Aorta (tissue), 5 donors: ENCODE measurements around the gene BBOX1. TPM values are rescaled to one million over a fixed set of nuclear protein-coding genes. Genes with fewer than 3 reads are reported as not detected.

Source experiments
- ATAC-seq: fragments of 200-7000 bp; cut with Tn5 transposase; one replicate; pipeline ENCODE4 v1.9.1; 2022; ENCODE audit warnings: moderate library complexity; ENCODE audit not compliant: low FRiP score
- DNase-seq, 2 donors: peaks; one replicate each; pipeline ENCODE4 v3.0.0-alpha.2; 2020
- H3K27ac ChIP-seq, 2 donors: one replicate each; pipeline ENCODE4 v1.5.1; 2013; ENCODE audit warnings: low read length in 2 of 2, mild to moderate bottlenecking in 2 of 2, moderate library complexity in 2 of 2, control low read depth in 1 of 2, inconsistent platforms in 1 of 2, low read depth in 1 of 2
- H3K27me3 ChIP-seq, 2 donors: one replicate each; pipeline ENCODE4 v1.6.1; 2013; ENCODE audit warnings: control low read depth in 1 of 2, low read length in 1 of 2, mild to moderate bottlenecking in 1 of 2, moderate library complexity in 1 of 2; ENCODE audit not compliant: insufficient read depth in 2 of 2, control insufficient read depth in 1 of 2
- H3K36me3 ChIP-seq, 2 donors: one replicate each; pipeline ENCODE4 v1.6.1; 2013; ENCODE audit warnings: control low read depth in 1 of 2, low read length in 1 of 2, mild to moderate bottlenecking in 1 of 2; ENCODE audit not compliant: insufficient read depth in 2 of 2, control insufficient read depth in 1 of 2
- H3K4me1 ChIP-seq, 2 donors: one replicate each; pipeline ENCODE4 v1.6.1; 2013; ENCODE audit warnings: low read length in 2 of 2, control low read depth in 1 of 2, mild to moderate bottlenecking in 1 of 2, moderate library complexity in 1 of 2; ENCODE audit not compliant: insufficient read depth in 2 of 2, control insufficient read depth in 1 of 2
- H3K4me3 ChIP-seq, 2 donors: one replicate each; pipeline ENCODE4 v1.5.1; 2013; ENCODE audit warnings: low read length in 2 of 2, control low read depth in 1 of 2, mild to moderate bottlenecking in 1 of 2
- H3K9me3 ChIP-seq: one replicate; pipeline ENCODE4 v1.6.1; 2013; ENCODE audit warnings: mild to moderate bottlenecking, low read length; ENCODE audit not compliant: control insufficient read depth
- WGBS, 2 donors: extraction: QIAGEN DNeasy Blood & Tissue Kit; methylation state at CpG; one replicate each; pipeline ENCODE4 v1.1.7; 2013; 5-methylcytosine and 5-hydroxymethylcytosine counted together
- intact Hi-C, 2 donors: fragments of 100-400 bp; cut with DNase I; formaldehyde crosslinking; loops; one replicate each; pipeline versions ENCODE4 v1.14.2 to v1.15.0; 2022
- polyA plus RNA-seq, 2 donors: library from polyadenylated mRNA; stranded (reverse); fragments of 200-250 nt; gene quantifications; one replicate each; pipeline ENCODE4 v1.2.3, GENCODE V29; 2013
- total RNA-seq, 2 donors: library from RNA; stranded (reverse); fragmentation: NEBNext Ultra II Directional; extraction: Animal tissue kit (Norgen Biotek cat#: 25700); gene quantifications; one replicate each; pipeline ENCODE4 v1.2.1, GENCODE V29; 2021
- donor health status: healthy with polysubstance abuse.
- donor health status: Bipolar disorder and iron deficiency.
- donor health status: DM: no; HTN: no; CAD: no.
- donor health status: DM: no; HTN: no; CAD: no.
- donor health status: DM: yes; HTN: yes; CAD: no.

The BBOX1 gene
- total and polyA plus RNA-seq, 4 donors, result 0.43 to 0.45 TPM; not detected in 2

DNA sequence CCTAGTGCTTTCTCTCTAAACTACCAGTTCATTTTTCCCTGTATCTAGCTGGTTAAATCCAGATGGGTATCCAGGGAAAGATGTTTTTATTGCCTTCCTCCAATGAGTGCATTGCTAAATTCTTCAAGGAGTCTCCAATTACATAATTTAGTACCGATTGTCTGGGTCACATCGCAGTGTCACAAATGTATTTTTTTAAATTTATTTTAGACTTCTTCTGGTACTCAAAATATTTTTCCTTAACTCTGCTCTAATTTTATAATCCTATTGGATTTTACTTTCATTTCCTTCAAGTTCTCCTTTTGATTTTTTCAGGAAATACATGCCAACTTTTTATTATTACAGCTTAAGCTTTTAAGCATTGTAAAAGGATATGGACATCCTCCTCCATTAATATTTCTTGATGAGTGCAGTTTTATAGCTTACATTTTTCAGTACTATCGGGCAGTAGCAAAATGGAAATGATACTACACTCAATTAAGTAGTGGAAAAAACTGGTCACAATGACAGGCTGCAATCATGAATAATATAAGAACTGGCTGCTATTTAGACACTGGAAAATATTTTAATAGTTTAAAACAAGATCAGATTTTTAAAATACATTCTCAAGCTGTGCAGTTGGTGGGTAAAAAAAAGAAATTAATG is 20.3 kb downstream of the BBOX1 start:
- Histone ChIP-seq H3K9me3 (peaks cover 1% of the 10 kb centered on the region), H3K4me3 (peak overlapping the region in 1 of 2 donors; percentile 34), H3K27ac (no peak overlapping the region), H3K27me3 (no peaks in the 10 kb centered on the region), H3K4me1 (peaks cover 0 to 2% of the 10 kb centered on the region in 2 donors), H3K36me3 (no peaks in the 10 kb centered on the region)
- intact Hi-C loops, result no loop called here
- DNase-seq, result no peak
- peak; percentile 56 for ATAC-seq
- WGBS, 2 donors, result 5 to 6% methylated on average over 3 of the region's 3 CpGs

GRCh38 chr11:27061461-27061821 is 20.8 kb downstream of the BBOX1 start:
- Histone ChIP-seq H3K4me3 (no peak overlapping the region), H3K4me1 (peaks cover 0 to 2% of the 10 kb centered on the region in 2 donors), H3K27me3 (no peaks in the 10 kb centered on the region), H3K27ac (no peak overlapping the region), H3K36me3 (no peaks in the 10 kb centered on the region), H3K9me3 (peaks cover 1% of the 10 kb centered on the region)
- DNase-seq (no peak), ATAC-seq (no peak)
- WGBS, 2 donors, result 54 to 65% methylated on average over 2 of the region's 2 CpGs
- intact Hi-C loops, result no loop called here

GRCh38 chr11:27064086-27064485 is 23.5 kb downstream of the BBOX1 start:
- DNase-seq (no peak), ATAC-seq (no peak)
- Histone ChIP-seq H3K4me3 (no peak overlapping the region), H3K27ac (no peak overlapping the region), H3K4me1 (peaks cover 0 to 2% of the 10 kb centered on the region in 2 donors), H3K36me3 (no peaks in the 10 kb centered on the region), H3K27me3 (no peaks in the 10 kb centered on the region), H3K9me3 (peaks cover under 1% of the 10 kb centered on the region)
- intact Hi-C loops, result no loop called here
- 92 to 96% methylated on average over 2 of the region's 2 CpGs for WGBS, 2 donors

DNA sequence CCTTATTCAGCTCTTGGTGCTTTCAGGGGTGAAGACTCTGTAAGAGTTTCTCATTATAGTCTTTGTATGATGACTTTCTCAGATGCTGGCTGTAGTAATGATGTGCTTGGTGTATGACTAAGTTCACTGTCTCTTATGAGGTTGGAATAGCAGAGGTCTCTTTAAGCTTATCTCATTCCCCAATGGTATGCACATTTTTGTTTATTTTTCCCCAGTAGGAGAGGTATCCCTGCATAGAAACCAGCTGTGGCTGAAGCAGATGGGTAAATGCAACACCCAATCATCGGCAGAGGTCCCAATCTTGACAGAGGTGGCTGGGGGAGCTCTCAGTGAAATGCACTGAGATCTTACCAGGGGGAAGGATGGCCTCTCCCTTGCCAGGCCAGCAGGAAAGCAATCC is 34.6 kb downstream of the BBOX1 start:
- no peak for DNase-seq
- H3K27me3 ChIP-seq, result no peaks in the 10 kb centered on the region
- no peaks in the 10 kb centered on the region for H3K4me1 ChIP-seq
- H3K27ac ChIP-seq, result no peak overlapping the region
- intact Hi-C loops, result no loop called here
- ATAC-seq, result no peak
- H3K9me3 ChIP-seq, result no peaks in the 10 kb centered on the region
- WGBS, 2 donors, result 75 to 85% methylated on average over 1 of the region's 1 CpG
- H3K4me3 ChIP-seq, result no peak overlapping the region
- no peaks in the 10 kb centered on the region for H3K36me3 ChIP-seq

DNA sequence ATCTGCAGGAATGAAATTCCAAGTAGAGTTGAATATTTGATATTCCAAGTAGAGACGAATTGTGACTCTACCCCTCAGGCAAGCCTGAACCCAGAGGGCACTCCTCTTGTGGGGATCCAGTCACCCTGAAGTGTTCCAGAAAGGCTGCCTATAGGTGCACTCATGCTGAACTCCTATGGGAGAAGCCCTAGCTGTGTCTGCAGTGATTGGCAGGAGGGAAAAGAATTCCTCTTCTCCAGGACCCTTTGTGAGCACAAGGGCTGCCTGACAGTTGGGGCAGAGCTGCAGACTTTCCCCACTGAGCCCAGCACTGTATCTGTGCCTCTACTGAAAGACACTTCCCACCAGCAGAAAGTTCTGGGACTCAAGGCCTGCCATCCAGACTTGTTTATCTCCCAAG is 35.0 kb downstream of the BBOX1 start:
- intact Hi-C loops, result no loop called here
- ATAC-seq (no peak), DNase-seq (no peak)
- no peaks in the 10 kb centered on the region for H3K9me3 ChIP-seq
- H3K4me1 ChIP-seq, result no peaks in the 10 kb centered on the region
- no peaks in the 10 kb centered on the region for H3K27me3 ChIP-seq
- no peak overlapping the region for H3K27ac ChIP-seq
- no peak overlapping the region for H3K4me3 ChIP-seq
- no peaks in the 10 kb centered on the region for H3K36me3 ChIP-seq
- 36 to 37% methylated on average over 1 of the region's 1 CpG for WGBS, 2 donors

DNA sequence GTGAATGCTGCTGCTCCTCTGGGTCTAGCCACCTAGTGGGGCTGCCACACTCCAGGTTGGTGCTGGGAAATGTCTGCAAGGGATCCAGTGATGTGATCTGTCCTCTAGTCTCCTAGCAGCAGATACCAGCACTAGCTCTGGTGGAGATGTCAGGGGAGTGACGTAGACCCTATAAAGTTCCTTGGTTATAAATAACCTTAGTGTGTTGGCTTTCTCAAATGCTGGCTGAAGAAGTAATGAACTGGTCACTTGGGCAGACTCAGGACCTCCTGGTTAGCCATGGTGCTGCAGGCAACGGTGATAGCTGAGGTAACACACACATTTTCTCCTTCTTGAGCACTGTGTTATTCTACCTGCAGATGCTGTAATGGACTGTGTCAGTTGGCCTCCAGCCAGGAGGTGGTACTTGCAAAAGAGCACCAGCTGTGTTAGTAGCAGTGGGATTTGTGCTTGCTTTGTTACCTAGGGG is 35.5 kb downstream of the BBOX1 start:
- no peak for DNase-seq
- ATAC-seq, result peak; percentile 59
- H3K27me3 ChIP-seq, result no peaks in the 10 kb centered on the region
- H3K4me1 ChIP-seq, result no peaks in the 10 kb centered on the region
- no peak overlapping the region for H3K27ac ChIP-seq
- WGBS, 2 donors, result 10 to 17% methylated on average over 2 of the region's 2 CpGs
- H3K4me3 ChIP-seq, result no peak overlapping the region
- intact Hi-C loops, result no loop called here
- H3K36me3 ChIP-seq, result no peaks in the 10 kb centered on the region
- no peaks in the 10 kb centered on the region for H3K9me3 ChIP-seq

GRCh38 chr11:27081056-27081455 is 40.4 kb downstream of the BBOX1 start:
- no peak for ATAC-seq

GRCh38 chr11:27083241-27083640 is 42.6 kb downstream of the BBOX1 start:
- 96 to 97% methylated on average over 2 of the region's 2 CpGs for WGBS, 2 donors
- no peaks in the 10 kb centered on the region for H3K4me1 ChIP-seq
- DNase-seq (no peak), ATAC-seq (no peak)
- intact Hi-C loops, result no loop called here
- H3K27ac ChIP-seq, result no peak overlapping the region
- H3K36me3 ChIP-seq, result no peaks in the 10 kb centered on the region
- no peak overlapping the region for H3K4me3 ChIP-seq
- H3K27me3 ChIP-seq, result no peaks in the 10 kb centered on the region
- no peaks in the 10 kb centered on the region for H3K9me3 ChIP-seq

More at GRCh38 chr11:27081056-27081455, 40.4 kb downstream of the BBOX1 start:
- Histone ChIP-seq H3K36me3 (no peaks in the 10 kb centered on the region), H3K4me1 (no peaks in the 10 kb centered on the region), H3K27me3 (no peaks in the 10 kb centered on the region), H3K27ac (no peak overlapping the region), H3K9me3 (no peaks in the 10 kb centered on the region), H3K4me3 (no peak overlapping the region)
- intact Hi-C loops, result no loop called here
- DNase-seq, result no peak

GRCh38 chr11:27083782-27084181 is 43.2 kb downstream of the BBOX1 start:
- Histone ChIP-seq H3K4me3 (no peak overlapping the region), H3K36me3 (no peaks in the 10 kb centered on the region), H3K4me1 (no peaks in the 10 kb centered on the region), H3K27me3 (no peaks in the 10 kb centered on the region), H3K9me3 (no peaks in the 10 kb centered on the region), H3K27ac (no peak overlapping the region)
- no peak for ATAC-seq
- intact Hi-C loops, result no loop called here
- DNase-seq, result no peak
